DMS79 treated with DMSO at 0.1 percent for 48 hours (cell line): ENCODE measurements around the gene RHOB.
"Not testable (repeated sequence)": the region's sequence is repeated elsewhere in the genome, so short reads cannot be mapped to it uniquely, and the experiment has no call there.

Experiments used
- DNase-seq: peaks from one replicate; lab custom pipeline; 2025; lab: John Stamatoyannopoulos, UW

RHOB gene

GRCh38 chr2:20476481-20476880 is 29.6 kb downstream of the RHOB start:
- no peak for DNase-seq

- DNase-seq, result no peak
Measured at GRCh38 chr2:20476950-20477349, 30.1 kb downstream of the RHOB start.

- DNase-seq, result no peak
Measured at GRCh38 chr2:20478961-20479360, 32.1 kb downstream of the RHOB start.

GRCh38 chr2:20479835-20480234 is 33.0 kb downstream of the RHOB start:
- DNase-seq, result no peak

GRCh38 chr2:20480913-20481312 is 34.0 kb downstream of the RHOB start:
- DNase-seq, result no peak

- DNase-seq, result peak; percentile 52
Measured at GRCh38 chr2:20481798-20482405, 35.0 kb downstream of the RHOB start.

GRCh38 chr2:20482725-20483124 is 35.9 kb downstream of the RHOB start:
- DNase-seq, result peak; percentile 35

GRCh38 chr2:20483194-20483895 is 36.5 kb downstream of the RHOB start:
- DNase-seq, result no peak

GRCh38 chr2:20484034-20484617 is 37.3 kb downstream of the RHOB start:
- no peak for DNase-seq

- no peak for DNase-seq
Measured at GRCh38 chr2:20484810-20485611, 38.1 kb downstream of the RHOB start.

- no peak for DNase-seq
Measured at GRCh38 chr2:20485612-20486388, 38.9 kb downstream of the RHOB start.

- no peak for DNase-seq
Measured at GRCh38 chr2:20486571-20486970, 39.7 kb downstream of the RHOB start.

- DNase-seq, result no peak
Measured at GRCh38 chr2:20487030-20487391, 40.1 kb downstream of the RHOB start.

GRCh38 chr2:20487392-20488174 is 40.7 kb downstream of the RHOB start:
- DNase-seq, result no peak

- no peak for DNase-seq
Measured at GRCh38 chr2:20488201-20488641, 41.3 kb downstream of the RHOB start.

GRCh38 chr2:20488782-20489181 is 41.9 kb downstream of the RHOB start:
- DNase-seq, result no peak

GRCh38 chr2:20490300-20491181 is 43.7 kb downstream of the RHOB start:
- peak; percentile 63 for DNase-seq

GRCh38 chr2:20491739-20492531 is 45.1 kb downstream of the RHOB start:
- DNase-seq, result no peak

GRCh38 chr2:20493095-20493494 is 46.2 kb downstream of the RHOB start:
- DNase-seq, result not testable (repeated sequence)
